Measurements from ENCODE around the gene GOLGA3.
"Not testable (repeated sequence)": the region's sequence is repeated elsewhere in the genome, so short reads cannot be mapped to it uniquely, and the experiment has no call there.

Gene GOLGA3

DNA sequence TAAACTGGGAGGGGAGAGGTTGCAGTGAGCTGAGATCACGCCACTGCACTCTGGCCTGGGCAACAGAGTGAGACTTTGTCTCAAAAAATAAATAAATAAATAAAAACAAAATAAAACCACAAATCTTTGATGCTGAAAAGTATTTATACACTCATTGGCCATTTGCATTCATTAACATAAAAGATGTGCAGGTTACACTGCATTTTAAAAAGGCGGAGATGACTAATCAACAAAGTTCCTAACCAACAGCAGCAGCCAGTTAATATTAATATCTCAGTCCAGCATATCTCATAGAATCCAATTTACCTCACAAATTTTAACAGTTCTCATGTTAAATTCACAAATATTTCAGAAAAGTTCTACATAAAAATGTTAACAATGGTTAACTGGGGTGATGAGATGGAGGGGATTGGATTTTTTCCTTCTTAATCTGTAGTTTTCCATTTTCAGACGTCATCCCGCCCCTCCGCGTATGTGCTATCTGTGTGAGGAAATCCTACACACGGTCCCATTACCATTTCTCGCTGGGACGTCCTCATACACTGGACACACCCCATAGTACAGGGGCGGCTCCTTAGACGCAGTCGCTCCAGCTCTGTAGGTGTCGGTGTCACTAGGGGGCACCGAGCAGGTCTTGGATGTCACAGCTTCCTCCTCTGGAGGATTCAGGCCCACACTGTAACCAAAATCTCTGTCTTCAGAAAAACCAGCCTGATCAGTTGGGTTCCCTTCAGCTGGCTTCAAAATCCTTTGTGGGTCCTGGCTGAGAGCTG, 74.3 kb downstream of the GOLGA3 start:
- DNase-seq (ENCODE audit: low read depth in 2 of 3, low spot score in 1 of 3) = no peak

DNA sequence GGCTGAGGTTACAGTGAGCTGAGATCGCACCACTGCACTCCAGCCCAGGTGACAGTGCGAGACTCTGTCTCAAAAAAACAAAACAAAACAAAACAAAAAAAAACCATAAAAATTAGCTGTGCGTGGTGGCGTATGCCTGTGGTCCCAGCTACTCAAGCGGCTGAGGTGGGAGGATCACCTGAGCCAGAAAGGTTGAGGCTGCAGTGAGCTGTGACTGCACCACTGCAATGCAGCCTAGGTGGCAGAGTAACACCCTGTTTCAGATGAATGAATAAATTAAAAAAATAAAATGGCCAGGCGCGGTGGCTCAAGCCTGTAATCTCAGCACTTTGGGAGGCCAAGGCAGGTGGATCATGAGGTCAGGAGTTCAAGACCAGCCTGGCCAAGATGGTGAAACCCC, 75.0 kb downstream of the GOLGA3 start:
- not testable (repeated sequence) for DNase-seq (ENCODE audit: low read depth in 2 of 3, low spot score in 1 of 3)

DNA sequence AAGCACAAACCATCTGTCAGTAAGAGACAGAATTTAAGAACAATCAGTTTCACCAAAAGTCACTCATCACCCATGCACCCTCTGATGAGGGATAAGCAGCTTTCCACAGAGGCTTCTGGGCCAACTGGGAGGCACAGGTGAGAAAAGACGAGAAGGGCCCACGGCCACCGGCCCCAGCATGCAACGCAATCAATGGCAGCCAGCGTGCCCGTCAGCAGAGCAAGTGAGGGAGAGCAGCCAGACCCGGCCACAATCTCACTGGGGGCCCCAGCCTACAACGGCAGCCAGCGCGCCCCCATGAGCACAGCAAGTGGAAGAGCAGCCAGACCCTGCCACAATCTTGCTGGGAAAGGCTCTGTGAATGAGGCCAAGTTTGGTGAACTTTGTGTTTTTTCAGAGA, 80.3 kb downstream of the GOLGA3 start:
- no peak for DNase-seq (ENCODE audit: low read depth in 2 of 3, low spot score in 1 of 3)

DNA sequence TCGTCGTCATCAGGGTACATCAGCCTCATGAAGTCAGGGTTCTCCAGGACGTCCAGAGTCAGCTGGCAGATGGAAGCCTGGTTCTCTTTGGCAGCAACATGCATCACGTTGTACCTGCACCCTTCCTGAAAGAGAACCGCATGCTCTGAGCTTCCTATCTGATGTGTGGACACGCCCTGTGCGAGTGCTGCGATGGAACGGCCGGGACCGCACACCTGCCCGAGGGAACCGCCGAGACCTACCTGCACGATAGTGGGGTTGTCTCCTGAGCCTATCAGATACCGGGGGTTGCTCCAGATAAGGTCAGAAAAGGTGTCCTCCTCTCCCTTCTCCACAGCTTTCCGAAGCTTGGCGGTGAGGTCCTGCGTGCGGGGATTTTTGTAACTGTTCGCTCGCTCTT, 80.8 kb downstream of the GOLGA3 start:
- DNase-seq (ENCODE audit: low read depth in 2 of 3, low spot score in 1 of 3) = no peak

DNA sequence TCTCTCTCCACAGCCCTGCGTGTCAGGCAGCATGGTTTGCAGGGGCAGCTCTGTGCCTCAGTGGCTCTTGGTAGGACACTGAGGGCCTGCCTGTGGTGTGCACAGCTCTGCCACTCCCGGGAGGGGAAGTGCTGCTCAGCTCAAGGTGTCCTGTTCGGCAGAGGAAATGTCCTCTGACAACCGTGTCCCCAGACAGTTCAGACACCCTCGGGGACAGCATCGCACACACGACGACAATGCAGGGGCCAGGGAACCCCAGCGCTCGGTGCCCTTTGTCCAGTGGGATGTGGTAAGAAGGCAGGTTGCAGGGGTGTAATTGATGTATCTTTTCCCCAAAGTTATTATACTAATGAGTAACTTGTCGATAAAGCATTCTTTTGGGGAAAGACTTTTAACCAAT, 81.3 kb downstream of the GOLGA3 start:
- no peak for DNase-seq (ENCODE audit: low read depth in 2 of 3, low spot score in 1 of 3)

DNA sequence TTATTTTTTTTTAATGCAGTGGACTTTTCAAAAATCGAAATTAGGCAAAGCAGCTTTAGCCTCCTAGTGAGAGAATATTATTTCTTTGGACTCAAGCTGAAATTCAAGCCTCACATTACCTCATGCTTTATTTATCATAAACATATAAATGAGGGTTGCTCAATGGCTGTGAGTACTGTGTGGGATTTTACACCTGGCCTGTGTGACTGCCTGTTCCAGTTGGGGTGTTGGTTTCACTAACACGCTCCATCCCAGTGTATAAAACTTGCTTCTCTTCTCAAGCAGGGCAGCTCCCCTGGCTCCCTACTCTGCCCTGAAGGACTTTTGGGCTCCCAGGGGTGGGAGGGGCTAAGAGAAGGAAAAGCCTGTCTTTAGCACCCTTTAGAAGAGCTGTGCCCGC, 82.1 kb downstream of the GOLGA3 start:
- no peak for DNase-seq (ENCODE audit: low read depth in 2 of 3, low spot score in 1 of 3)

DNA sequence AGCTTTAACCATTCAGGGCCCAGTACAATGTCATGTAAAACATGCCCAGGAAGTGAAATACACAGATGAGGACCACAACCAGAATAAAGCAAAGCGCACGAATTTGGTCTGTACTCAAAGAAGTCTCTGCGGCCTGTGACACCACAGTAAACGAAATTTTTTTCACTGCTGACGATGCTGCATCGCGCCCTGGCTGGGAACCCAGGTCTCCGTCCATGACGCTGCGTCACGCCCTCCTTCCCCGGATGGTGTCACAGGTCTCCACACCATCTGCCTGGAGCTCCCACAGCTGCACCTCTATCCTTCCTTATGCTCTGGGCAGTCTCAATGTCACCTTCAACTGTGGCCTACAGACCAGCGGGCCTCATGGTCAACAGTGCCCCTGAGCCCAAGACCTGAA, 84.8 kb downstream of the GOLGA3 start:
- no peak for DNase-seq (ENCODE audit: low read depth in 2 of 3, low spot score in 1 of 3)

DNA sequence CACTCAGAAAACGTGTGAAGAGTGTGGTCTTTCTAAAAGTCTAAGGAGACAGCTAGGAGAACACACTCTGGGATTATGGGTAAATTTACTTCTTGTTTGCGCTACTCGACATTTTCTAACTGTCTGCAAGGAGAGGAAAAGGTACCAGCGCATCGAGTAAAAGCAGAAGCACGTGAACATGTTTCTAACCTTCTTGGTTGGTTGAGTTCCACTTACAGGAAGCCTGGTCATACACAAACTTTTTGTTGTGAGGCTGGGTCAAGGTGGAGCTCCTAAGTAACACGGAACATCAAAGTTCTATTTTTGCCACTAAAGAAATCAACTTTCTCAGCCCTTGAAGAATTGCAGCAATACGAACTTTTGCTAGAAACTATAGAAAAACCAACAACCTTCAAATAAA, 87.0 kb downstream of the GOLGA3 start:
- no peak for DNase-seq (ENCODE audit: low read depth in 2 of 3, low spot score in 1 of 3)

DNA sequence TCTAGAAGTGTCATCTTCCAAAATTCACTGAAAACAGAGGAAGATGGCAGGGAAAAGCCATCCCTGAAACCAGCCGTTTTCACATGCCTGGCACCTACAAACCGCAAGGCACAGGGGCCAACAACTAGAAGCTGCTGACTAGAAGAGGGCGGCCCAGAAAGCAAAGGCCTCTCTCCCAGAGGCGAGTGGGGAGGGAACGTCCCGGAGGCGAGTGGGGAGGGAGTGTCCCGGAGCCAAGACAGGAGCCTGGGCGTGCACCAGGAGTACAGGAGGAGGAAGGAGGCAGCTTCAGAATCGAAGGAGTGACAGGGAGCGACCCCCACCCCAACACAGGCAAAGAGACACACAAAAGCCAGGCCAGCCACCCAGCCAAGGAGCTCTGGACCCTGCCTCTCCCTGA, 88.0 kb downstream of the GOLGA3 start:
- DNase-seq (ENCODE audit: low read depth in 2 of 3, low spot score in 1 of 3) = no peak

DNA sequence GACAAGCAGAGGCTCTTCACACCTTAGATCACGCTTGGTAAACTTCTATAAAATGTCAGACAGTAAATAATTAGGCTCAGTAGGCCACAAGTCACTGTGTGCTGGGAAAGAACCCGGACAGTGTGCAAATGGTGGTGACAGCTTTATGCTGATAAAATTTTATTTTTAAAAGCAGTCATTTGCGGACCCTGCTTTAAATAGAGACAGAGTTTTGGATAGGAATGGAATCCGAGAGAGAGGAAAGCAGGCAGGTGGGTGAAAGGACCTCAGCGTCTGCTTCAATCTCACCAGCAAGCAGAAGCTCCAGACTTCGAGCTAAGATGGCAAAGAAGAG, 88.4 kb downstream of the GOLGA3 start:
- DNase-seq (ENCODE audit: low read depth in 2 of 3, low spot score in 1 of 3) = no peak

DNA sequence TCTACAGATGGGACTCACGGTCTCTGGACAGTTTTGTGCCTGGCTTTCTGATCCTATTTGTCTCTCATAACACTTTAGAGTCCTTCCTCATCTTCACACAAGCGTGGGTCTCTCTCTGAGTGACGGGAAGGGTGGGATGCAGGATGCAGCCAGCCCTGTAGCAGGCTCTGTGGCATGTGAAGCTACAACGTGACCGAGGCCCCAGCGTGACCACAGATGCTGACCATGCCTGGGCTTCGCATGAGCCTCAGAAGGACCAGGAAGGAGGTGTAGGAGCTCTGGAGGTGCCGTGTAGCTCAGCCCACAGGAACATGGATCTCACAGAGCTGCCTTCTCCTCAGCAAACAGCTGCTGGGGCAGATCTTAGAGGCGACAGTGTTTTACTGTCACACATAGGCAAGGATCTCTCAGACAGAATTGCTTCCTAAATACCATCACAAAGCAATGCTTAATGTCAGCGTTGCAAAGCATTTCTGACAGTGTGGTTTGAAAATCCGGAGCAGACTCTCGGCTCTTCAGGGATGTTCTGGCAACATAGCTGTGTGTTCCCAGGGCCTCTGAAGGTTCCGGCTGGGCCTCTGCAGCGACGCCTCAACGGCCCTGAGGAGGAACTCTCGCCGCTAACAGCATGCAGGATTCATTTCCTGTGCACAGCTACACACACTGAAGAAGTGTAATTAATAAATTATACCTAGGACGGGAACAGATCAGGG, 88.9 kb downstream of the GOLGA3 start:
- DNase-seq (ENCODE audit: low read depth in 2 of 3, low spot score in 1 of 3) = no peak

DNA sequence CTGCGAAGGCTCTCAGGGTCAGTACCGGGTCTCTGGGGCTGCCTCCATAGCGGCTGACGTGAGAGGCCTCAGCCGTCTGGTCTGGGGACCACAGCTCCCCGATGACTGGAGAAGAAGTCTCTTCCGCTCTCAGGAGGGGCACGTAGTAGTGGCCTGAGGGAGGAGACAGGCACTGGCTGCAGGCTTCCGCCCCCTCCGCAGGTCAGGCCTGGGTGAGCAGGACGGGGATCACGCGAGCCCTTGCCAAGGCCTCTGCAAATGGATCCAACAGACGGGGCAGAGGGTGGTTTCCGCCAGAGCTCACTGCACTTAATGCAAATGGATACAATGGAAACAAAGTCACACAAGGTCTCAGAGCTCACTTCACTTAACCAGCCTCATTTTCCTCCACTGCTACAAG, 91.8 kb downstream of the GOLGA3 start:
- DNase-seq (ENCODE audit: low read depth in 2 of 3, low spot score in 1 of 3) = no peak

DNA sequence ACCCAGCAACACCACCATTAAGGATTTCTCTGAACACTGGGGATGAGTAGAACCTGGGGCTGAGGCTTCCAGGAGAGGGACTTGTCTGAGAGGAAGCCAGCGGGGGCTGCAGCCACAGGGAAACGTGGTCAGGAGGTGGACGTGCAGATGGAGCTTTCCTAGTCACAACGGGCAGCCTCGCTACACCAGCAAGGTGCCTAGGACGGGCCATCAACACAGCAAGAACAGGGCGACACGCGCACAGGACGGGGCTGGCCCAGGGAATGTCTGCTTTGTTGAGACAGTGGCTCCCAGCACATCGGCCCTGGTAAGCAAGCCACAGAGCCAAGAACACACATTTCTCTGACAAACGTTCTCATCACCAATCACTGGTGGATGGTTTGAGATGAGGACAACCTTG, 92.3 kb downstream of the GOLGA3 start:
- DNase-seq (ENCODE audit: low read depth in 2 of 3, low spot score in 1 of 3) = no peak

DNA sequence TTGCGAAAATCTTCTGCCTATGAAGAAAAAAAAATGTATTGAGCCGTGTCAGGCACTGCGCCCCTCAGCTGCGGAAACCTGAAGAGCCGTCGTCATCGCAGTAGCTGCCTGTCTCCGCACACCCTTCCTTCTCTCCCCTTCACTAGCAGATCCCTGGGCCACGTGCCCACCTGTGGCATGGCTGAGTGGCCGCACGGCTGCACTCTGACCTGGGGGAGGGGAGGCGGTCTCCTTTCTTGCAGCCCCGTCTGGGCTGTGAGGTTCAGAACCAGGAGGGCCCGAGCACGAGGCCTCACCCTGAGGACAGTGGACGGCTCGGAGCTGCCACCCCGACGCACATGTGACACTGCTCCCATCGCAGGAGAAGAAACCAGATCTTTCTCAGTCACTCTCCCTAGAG, 93.2 kb downstream of the GOLGA3 start:
- DNase-seq (ENCODE audit: low read depth in 2 of 3, low spot score in 1 of 3) = no peak

DNA sequence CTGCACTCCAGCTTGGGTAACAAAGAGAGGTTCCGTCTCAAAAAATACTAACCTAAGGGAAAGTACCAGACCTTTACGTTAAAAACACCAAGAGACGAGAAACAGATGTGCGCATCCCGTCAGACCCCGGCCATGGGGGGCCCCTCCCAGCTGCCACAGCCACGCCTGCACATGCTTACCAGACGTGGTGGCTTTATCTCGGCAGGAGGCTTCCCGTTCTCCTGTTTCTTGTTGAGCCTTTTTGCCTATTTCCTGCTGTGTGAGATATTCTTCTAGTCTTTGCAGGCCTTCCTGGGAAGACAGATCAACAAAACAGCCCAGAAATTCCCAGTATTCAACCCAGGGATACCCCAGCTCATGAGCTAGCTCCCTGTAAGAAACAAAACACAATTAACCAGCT, 94.5 kb downstream of the GOLGA3 start:
- DNase-seq (ENCODE audit: low read depth in 2 of 3, low spot score in 1 of 3) = no peak

DNA sequence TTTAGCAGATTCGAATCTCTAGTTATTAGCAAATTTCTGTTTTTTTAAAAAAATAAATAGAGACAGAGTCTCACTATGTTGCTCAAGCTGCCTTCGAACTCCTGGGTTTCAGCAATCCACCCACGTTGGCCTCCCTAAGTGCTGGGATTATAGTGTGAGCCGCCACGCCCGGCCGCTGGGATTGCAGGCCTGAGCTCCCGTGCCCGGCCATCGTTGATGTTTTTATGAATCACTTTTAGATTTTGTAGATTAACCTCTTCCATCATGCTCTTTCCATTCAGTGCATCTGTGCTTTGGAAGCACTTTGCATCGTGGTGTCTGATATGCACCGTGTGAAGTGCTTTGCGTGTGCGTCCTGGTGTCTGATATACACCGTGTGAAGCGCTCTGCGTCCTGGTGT, 97.1 kb downstream of the GOLGA3 start:
- DNase-seq (ENCODE audit: low read depth in 2 of 3, low spot score in 1 of 3) = no peak

DNA sequence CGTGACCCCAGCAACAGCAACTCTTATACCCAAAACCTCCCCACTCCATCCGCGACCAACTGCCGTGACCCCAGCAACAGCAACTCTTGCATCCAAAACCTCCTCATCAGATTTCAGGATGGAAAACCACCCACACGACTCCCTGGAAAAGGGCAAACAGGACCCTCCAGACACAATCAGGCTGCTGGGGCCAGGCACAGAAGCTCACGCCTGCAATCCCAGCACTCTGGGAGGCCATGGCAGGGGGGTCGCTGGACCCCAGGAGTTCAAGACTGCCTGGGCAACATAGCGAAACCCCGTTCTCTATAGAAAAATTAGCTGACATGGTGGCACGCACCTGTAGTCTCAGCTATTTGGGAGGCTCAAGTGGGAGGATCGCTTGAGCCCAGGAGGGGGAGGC, 98.3 kb downstream of the GOLGA3 start:
- no peak for DNase-seq (ENCODE audit: low read depth in 2 of 3, low spot score in 1 of 3)

DNA sequence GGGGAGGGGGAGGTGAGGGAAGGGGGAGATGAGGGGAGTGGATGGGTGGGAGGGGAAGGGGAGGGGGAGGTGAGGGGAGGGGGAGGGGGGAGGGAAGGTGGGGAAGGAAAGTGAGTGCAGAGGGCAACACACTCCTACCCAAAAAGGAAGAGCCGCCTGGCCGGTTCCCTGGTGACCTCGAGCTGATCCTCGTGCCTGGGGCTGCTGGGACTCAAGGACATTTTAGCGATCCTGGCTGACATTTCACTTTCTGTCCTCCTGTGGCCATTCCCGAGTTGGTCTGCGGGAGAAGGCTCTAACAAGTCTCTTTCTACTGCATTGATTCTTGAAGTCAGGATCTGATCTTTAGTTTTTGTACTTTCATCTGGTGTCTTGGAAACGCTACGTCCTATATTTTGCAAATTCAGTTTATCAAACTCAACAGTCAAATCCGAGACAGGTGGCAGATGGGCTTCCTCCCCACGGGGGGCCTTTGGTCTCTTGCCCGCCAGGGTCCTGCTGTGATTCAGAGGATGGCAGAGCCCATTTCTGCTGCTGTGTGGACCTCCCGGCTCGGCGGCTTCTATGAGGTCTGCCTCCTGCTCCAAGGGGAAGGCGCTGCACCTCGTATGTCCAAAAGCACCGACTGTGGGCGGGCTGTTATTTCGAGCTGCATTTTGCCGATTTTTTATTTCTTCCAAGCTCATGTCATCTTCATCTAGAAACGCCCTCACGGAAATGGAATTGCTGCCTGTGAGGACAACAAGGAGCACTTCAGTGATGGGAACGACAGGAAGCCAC, 98.9 kb downstream of the GOLGA3 start:
- DNase-seq (ENCODE audit: low read depth in 2 of 3, low spot score in 1 of 3) = no peak

DNA sequence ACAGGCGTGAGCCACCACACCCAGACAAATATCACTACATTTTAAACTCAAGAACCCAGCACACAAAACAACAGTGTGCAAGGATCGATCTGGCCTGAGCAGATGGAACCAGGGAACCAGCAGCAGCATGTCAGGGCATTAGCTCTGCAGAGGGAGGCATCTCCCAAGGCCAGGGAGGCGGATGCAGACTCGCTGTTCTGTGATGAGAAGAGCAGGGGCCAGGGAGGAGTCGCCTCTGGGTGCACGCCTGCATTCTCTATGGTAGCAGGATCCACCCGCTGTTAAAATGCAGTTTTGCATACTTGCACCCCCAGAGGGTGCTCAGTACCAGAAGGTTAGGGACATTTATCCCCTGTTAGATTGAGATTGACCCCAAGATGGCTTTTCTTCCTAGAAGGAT, 100.2 kb downstream of the GOLGA3 start:
- no peak for DNase-seq (ENCODE audit: low read depth in 2 of 3, low spot score in 1 of 3)

DNA sequence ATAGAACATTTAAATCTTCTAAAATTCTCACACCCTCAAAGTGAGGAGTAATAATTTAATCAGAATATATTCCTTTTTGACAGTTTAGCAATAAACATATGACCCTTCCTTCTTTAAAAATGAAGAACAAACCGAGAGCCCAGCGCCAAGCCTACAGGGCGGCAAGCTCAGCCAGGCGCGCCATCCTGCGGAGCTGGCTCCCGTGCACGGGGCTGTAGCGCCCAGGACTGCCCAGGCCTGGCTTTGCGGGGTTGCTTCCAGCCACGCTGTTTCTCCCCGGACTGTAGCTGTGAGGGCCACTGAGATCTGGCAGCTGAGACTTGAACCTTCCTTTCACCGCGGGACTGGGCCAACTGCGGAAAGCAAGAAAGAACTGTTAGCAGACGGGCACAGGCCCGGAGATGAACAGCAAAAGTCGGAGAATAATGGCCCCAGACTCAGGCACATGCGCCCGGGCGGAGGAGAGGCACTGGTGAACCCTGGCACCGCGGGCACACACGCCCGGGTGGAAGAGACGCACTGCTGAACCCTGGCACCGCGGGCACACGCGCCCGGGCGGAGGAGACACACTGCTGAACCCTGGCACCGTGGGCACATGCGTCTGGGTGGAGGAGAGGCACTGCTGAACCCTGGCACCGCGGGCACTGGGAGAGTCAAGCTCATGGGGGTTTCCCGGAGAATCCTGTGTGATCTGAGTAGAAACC, 101.4 kb downstream of the GOLGA3 start:
- DNase-seq (ENCODE audit: low read depth in 2 of 3, low spot score in 1 of 3) = no peak

DNA sequence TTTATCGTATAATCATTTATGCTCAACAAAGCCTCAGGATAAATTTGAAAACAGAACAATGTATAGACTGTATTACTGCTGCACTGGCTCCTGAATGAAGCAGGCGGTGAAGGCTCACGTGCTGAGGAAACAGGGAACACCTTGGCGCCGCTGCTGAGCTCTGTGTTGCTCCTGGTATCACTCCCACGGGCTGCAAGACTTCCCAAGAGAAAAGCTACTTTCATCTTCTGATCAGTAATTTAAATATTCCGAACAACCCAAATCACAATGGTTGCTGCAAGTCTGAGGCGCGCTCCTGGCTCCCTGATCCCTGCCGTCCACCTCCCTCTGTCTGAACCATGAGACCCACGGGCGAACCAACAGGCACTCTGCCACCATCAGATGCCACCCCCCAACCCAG, 102.3 kb downstream of the GOLGA3 start:
- no peak for DNase-seq (ENCODE audit: low read depth in 2 of 3, low spot score in 1 of 3)
